Adrenal gland (tissue), 5 donors: ENCODE measurements around the gene SLC25A17.

Experiments used
- CTCF ChIP-seq, 6 experiments: fragments of 450-650 bp in 4 of 6; fragments of 200-600 bp in 2 of 6; sonication (generic) in 1 of 6; IDR thresholded peaks; 1 replicate in 5 of 6; 2 replicates in 1 of 6; pipeline versions ENCODE4 v1.5.1 to v1.8.0; 2016 to 2021; ENCODE audit warnings: antibody characterized with exemption in 6 of 6, mild to moderate bottlenecking in 2 of 6, moderate library complexity in 1 of 6
- POLR2A ChIP-seq, 2 donors: fragments of 450-650 bp; IDR thresholded peaks; one replicate each; pipeline ENCODE4 v1.6.1; 2017; ENCODE audit warnings: antibody characterized with exemption in 2 of 2, mild to moderate bottlenecking in 2 of 2, moderate library complexity in 1 of 2
- donor health status: DM: no; HTN: no; CAD: no.

GRCh38 chr22:40838486-40838885 is 19.3 kb upstream of the SLC25A17 start:
- no peak for TF ChIP-seq POLR2A (IDR thresholded peaks at IDR 0.05)
- TF ChIP-seq CTCF (IDR thresholded peaks at IDR 0.05) = no peak
